ENCODE results near the gene FAM98B.

- no peak for TF ChIP-seq CTCF (conservative IDR thresholded peaks at IDR 0.05; ENCODE audit: low read length)
- no peak for TF ChIP-seq EZH2phosphoT487 (IDR thresholded peaks at IDR 0.05; ENCODE audit: borderline replicate concordance)
These were observed 21.4 kb downstream of the FAM98B start for GRCh38 chr15:38475361-38475760.

Data from Loucy (cell line).